ENCODE results near the gene ZNF844. TPM values are rescaled to one million over a fixed set of nuclear protein-coding genes. Genes with fewer than 3 reads are reported as not detected.
"Not testable (repeated sequence)": the region's sequence is repeated elsewhere in the genome, so short reads cannot be mapped to it uniquely, and the experiment has no call there.

The ZNF844 gene
- total and polyA plus RNA-seq, 7 donors = 1.3 to 12.2 (median 4.1) TPM

GRCh38 chr19:12075538-12076139 is 11.1 kb downstream of the ZNF844 start:
- intact Hi-C loops (cut with DNase I) = no loop called here
- Histone ChIP-seq H3K9me3 (peaks cover 100% of the 10 kb centered on the region), H3K4me1 (no peaks in the 10 kb centered on the region), H3K4me3 (peak overlapping the region; percentile 4), H3K36me3 (ENCODE audit: insufficient read depth in 1 of 2, low read depth in 1 of 2) (peaks cover 41 to 67% of the 10 kb centered on the region in 2 donors), H3K27ac (no peak overlapping the region), H3K27me3 (ENCODE audit: insufficient read depth in 3 of 3, low read length in 2 of 3) (no peaks in the 10 kb centered on the region)
- no peak for DNase-seq
- 93 to 95% (median 95%) methylated on average over 3 of the region's 3 CpGs for WGBS, 3 donors
- TF ChIP-seq CTCF (IDR thresholded peaks at IDR 0.05) = no peak
- no peak for ATAC-seq

- WGBS, 3 donors = 98 to 100% (median 98%) methylated on average over 3 of the region's 3 CpGs
- Histone ChIP-seq H3K36me3 (ENCODE audit: insufficient read depth in 1 of 2, low read depth in 1 of 2) (peaks cover 41 to 65% of the 10 kb centered on the region in 2 donors), H3K9me3 (peaks cover 100% of the 10 kb centered on the region)
- H3K4me1 ChIP-seq; H3K27me3 ChIP-seq (ENCODE audit: insufficient read depth in 3 of 3, low read length in 2 of 3); intact Hi-C loops (cut with DNase I); DNase-seq; ATAC-seq; H3K27ac ChIP-seq; H3K4me3 ChIP-seq: not testable (repeated sequence)
Observed at GRCh38 chr19:12076331-12076730, 11.8 kb downstream of the ZNF844 start.

- ATAC-seq = no peak
- intact Hi-C loops (cut with DNase I) = no loop called here
- Histone ChIP-seq H3K4me1 (no peaks in the 10 kb centered on the region), H3K36me3 (ENCODE audit: insufficient read depth in 1 of 2, low read depth in 1 of 2) (peaks cover 41 to 63% of the 10 kb centered on the region in 2 donors), H3K27ac (no peak overlapping the region), H3K27me3 (ENCODE audit: insufficient read depth in 3 of 3, low read length in 2 of 3) (no peaks in the 10 kb centered on the region), H3K4me3 (no peak overlapping the region), H3K9me3 (peaks cover 97% of the 10 kb centered on the region)
- no peak for DNase-seq
- TF ChIP-seq CTCF (IDR thresholded peaks at IDR 0.05) = no peak
- WGBS, 3 donors = 82 to 97% (median 85%) methylated on average over 3 of the region's 3 CpGs
Observed at GRCh38 chr19:12077375-12077774, 12.8 kb downstream of the ZNF844 start.

- H3K4me3 ChIP-seq; H3K27me3 ChIP-seq (ENCODE audit: insufficient read depth in 3 of 3, low read length in 2 of 3); DNase-seq; intact Hi-C loops (cut with DNase I); ATAC-seq; H3K4me1 ChIP-seq; H3K27ac ChIP-seq: not testable (repeated sequence)
- Histone ChIP-seq H3K36me3 (ENCODE audit: insufficient read depth in 1 of 2, low read depth in 1 of 2) (peaks cover 5 to 14% of the 10 kb centered on the region in 2 donors), H3K9me3 (peaks cover 68% of the 10 kb centered on the region)
- WGBS, 3 donors = 95 to 98% (median 97%) methylated on average over 6 of the region's 6 CpGs
Observed at GRCh38 chr19:12083336-12083735, 18.8 kb downstream of the ZNF844 start.

- no peaks in the 10 kb centered on the region for H3K27me3 ChIP-seq (ENCODE audit: insufficient read depth in 3 of 3, low read length in 2 of 3)
- intact Hi-C loops (cut with DNase I) = no loop called here
- no peak for TF ChIP-seq CTCF (IDR thresholded peaks at IDR 0.05)
- no peaks in the 10 kb centered on the region for H3K4me1 ChIP-seq
- DNase-seq (no peak), ATAC-seq (no peak)
- H3K36me3 ChIP-seq (ENCODE audit: insufficient read depth in 1 of 2, low read depth in 1 of 2) = peaks cover 0 to 7% of the 10 kb centered on the region in 2 donors
- 87 to 94% (median 93%) methylated on average over 5 of the region's 5 CpGs for WGBS, 3 donors
- no peak overlapping the region for H3K4me3 ChIP-seq
- H3K27ac ChIP-seq = no peak overlapping the region
- peaks cover 52% of the 10 kb centered on the region for H3K9me3 ChIP-seq
Observed at GRCh38 chr19:12085074-12085818, 20.7 kb downstream of the ZNF844 start.
